Activated B cell treated with CpG ODN at 0.5 μM for 24 hours (primary cell): Measurements from ENCODE around the gene DUSP22. TPM values are rescaled to one million over a fixed set of nuclear protein-coding genes. Genes with fewer than 3 reads are reported as not detected.
A peak's percentile ranks its signal among the peaks of the same experiment; 100 is the strongest.
"Not testable (repeated sequence)": the region's sequence is repeated elsewhere in the genome, so short reads cannot be mapped to it uniquely, and the experiment has no call there.

Source experiments
- ATAC-seq: fragments of 200-7000 bp; cut with Tn5 transposase; one replicate; pipeline ENCODE4 v1.10.0; 2021; ENCODE audit warnings: low read depth, mild to moderate bottlenecking, moderate library complexity
- CTCF ChIA-PET: fragments of 350-600 bp; sonication (Branson Sonifier 250); formaldehyde crosslinking; loops from one replicate; lab custom pipeline; 2021; ENCODE audit warnings: antibody characterized with exemption; lab: Charles Lee
- POLR2A ChIA-PET: fragments of 350-600 bp; sonication (Branson Sonifier 250); formaldehyde crosslinking; loops from one replicate; lab custom pipeline; 2021; ENCODE audit warnings: antibody characterized with exemption; lab: Charles Lee
- DNase-seq: peaks from one replicate; pipeline ENCODE4 v3.0.0; 2022
- H3K27ac Mint-ChIP-seq: one replicate; pipeline ENCODE4 v1.8.0; 2020; ENCODE audit warnings: mixed read lengths
- H3K27me3 Mint-ChIP-seq: one replicate; pipeline ENCODE4 v1.8.0; 2021; ENCODE audit warnings: mixed read lengths
- H3K36me3 Mint-ChIP-seq: one replicate; pipeline ENCODE4 v1.8.0; 2021; ENCODE audit warnings: low read depth, mixed read lengths
- H3K4me1 Mint-ChIP-seq: one replicate; pipeline ENCODE4 v1.8.0; 2021; ENCODE audit warnings: mixed read lengths
- H3K4me3 Mint-ChIP-seq: one replicate; pipeline ENCODE4 v1.8.0; 2020; ENCODE audit warnings: mild to moderate bottlenecking, mixed read lengths
- H3K9me3 Mint-ChIP-seq: one replicate; pipeline ENCODE4 v1.8.0; 2020; ENCODE audit warnings: mixed read lengths
- intact Hi-C: fragments of 100-400 bp; cut with micrococcal nuclease; formaldehyde crosslinking; loops from one replicate; pipeline ENCODE4 v1.15.1; 2024
- total RNA-seq: library from RNA; stranded (reverse); gene quantifications from 2 replicates; pipeline ENCODE4 v1.2.3, GENCODE V29; 2022
- TF ChIP-seq, protein P1 (sequence below): fragments of 200-600 bp; IDR thresholded peaks from one replicate; pipeline ENCODE4 v1.8.0; 2022; ENCODE audit warnings: antibody characterized with exemption, mild to moderate bottlenecking

Gene DUSP22
- total RNA-seq, 1 donor from 2014 or later, result 153 TPM

DNA sequence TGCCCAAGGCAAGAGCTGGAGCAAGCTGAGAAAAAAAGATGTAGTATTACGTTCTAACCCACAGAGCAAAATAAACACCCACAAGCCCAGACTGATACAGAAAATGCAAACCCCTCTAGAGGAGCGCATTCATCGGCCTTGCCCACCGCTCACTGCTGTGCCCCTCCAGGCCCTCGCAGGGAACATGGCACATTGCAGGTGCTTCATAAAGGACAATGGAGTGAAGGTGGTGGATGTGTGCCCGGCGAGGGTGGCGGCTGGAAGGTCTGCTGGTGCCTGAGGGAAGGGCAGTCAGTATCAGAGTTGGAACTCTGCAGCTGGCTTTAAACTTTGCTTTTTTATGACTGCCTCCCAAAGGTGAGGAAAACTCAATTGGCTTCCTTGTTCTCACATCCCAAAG is 80.7 kb downstream of the DUSP22 start:
- Mint-ChIP-seq H3K4me3 (peak overlapping the region; percentile 49), H3K9me3 (no peaks in the 10 kb centered on the region), H3K36me3 (no peaks in the 10 kb centered on the region), H3K27ac (peak overlapping the region; percentile 43), H3K4me1 (peaks cover 37% of the 10 kb centered on the region), H3K27me3 (peaks cover 5% of the 10 kb centered on the region)
- POLR2A ChIA-PET, result interaction anchor here (0.7 to 2.9 kb wide), 7 partner anchors 19 to 86 kb away, joined by 3 to 17 read pairs (median 4); partner anchors contain the start of gene IRF4
- intact Hi-C loops, result no loop called here
- TF ChIP-seq, protein P1, sequence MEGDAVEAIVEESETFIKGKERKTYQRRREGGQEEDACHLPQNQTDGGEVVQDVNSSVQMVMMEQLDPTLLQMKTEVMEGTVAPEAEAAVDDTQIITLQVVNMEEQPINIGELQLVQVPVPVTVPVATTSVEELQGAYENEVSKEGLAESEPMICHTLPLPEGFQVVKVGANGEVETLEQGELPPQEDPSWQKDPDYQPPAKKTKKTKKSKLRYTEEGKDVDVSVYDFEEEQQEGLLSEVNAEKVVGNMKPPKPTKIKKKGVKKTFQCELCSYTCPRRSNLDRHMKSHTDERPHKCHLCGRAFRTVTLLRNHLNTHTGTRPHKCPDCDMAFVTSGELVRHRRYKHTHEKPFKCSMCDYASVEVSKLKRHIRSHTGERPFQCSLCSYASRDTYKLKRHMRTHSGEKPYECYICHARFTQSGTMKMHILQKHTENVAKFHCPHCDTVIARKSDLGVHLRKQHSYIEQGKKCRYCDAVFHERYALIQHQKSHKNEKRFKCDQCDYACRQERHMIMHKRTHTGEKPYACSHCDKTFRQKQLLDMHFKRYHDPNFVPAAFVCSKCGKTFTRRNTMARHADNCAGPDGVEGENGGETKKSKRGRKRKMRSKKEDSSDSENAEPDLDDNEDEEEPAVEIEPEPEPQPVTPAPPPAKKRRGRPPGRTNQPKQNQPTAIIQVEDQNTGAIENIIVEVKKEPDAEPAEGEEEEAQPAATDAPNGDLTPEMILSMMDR, result no peak
- DNase-seq (no peak), ATAC-seq (no peak)
- CTCF ChIA-PET, result interaction anchor here (0.7 to 1.4 kb wide), 2 partner anchors 35 to 145 kb away, joined by 3 read pairs; no protein-coding TSS in a partner anchor

DNA sequence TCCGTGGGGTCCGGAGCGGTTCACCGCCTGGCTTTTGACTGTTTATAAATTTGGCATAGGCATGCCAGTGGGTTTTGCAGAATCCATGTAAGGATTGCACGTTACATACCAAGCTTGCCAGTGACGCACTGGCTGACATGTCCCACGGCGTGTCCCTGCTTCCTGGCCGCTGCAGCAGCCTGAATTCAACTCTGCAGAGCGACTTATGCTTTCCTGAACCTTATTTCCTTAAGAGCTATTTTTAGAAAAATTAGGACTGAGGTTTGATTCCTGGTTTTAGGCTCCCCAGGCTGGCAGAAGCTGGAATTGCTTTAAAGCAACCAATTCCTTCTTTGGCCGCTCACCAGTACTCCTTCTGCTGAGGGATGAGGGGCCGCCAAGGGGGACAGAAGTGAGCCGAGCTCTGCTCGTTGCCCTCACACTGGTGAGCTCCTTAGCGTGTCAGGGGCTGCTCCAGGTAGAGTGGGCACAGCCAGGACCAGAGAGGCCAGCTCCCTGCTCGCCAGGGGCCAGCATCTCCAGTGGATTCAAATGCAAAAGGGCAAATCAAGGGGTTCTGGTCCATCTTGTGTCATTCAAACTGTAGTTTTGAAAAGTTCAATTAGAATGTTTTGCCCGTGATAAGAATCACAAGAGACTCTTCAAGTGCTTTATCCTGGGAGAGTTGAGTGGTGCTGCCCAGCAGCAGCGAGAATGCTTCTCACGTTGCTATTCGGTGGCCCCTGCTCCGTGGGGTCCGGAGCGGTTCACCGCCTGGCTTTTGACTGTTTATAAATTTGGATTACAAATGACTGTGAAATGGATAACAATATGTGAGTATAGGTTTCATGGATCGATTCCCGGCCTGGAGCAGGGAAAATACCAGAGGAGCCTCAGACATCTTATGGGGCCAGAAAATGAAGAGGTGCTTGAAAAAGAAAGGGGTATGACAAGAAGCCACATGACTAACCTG is 81.8 kb downstream of the DUSP22 start:
- Mint-ChIP-seq H3K36me3 (no peaks in the 10 kb centered on the region), H3K9me3 (no peaks in the 10 kb centered on the region), H3K27ac (peak overlapping the region; percentile 8), H3K4me3 (no peak overlapping the region), H3K27me3 (peaks cover 5% of the 10 kb centered on the region), H3K4me1 (peaks cover 48% of the 10 kb centered on the region)
- ChIA-PET POLR2A (interaction anchor here (1.1 to 2.9 kb wide), 3 partner anchors 18 to 30 kb away, joined by 4 to 17 read pairs (median 4); partner anchors contain the start of gene IRF4), CTCF (interaction anchor here (0.6 to 1.4 kb wide), 2 partner anchors 10 to 144 kb away, joined by 3 read pairs; no protein-coding TSS in a partner anchor)
- ATAC-seq, result no peak
- TF ChIP-seq, protein P1, result no peak
- intact Hi-C loops, result no loop called here
- no peak for DNase-seq

DNA sequence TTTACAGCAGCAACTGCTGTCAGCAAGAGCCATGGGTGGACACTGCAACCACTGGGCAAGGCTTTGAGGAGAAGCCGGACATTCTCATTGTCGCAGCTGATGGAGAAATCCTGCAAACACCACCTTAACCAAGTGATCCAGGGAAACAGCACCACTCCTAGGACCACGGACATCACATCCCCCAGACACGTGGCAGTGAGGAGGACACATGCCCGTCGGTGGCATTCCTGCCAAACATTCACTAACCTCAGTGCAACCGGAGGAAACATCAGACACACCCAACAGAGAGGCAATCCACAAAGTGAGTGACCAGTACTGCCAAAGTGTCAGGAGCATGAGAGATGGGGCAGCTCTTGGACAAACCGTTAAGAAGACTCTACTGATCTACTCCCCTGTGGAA is 82.7 kb downstream of the DUSP22 start:
- Mint-ChIP-seq H3K36me3 (no peaks in the 10 kb centered on the region), H3K27ac (no peak overlapping the region), H3K4me3 (no peak overlapping the region), H3K9me3 (no peaks in the 10 kb centered on the region), H3K27me3 (peaks cover 3% of the 10 kb centered on the region), H3K4me1 (peaks cover 57% of the 10 kb centered on the region)
- intact Hi-C loops, result no loop called here
- ChIA-PET CTCF (no interaction called here), POLR2A (interaction anchor here (1.7 kb wide), 1 partner anchor 25 kb away, joined by 5 read pairs; no protein-coding TSS in a partner anchor)
- ATAC-seq (no peak), DNase-seq (no peak)
- TF ChIP-seq, protein P1, result no peak

DNA sequence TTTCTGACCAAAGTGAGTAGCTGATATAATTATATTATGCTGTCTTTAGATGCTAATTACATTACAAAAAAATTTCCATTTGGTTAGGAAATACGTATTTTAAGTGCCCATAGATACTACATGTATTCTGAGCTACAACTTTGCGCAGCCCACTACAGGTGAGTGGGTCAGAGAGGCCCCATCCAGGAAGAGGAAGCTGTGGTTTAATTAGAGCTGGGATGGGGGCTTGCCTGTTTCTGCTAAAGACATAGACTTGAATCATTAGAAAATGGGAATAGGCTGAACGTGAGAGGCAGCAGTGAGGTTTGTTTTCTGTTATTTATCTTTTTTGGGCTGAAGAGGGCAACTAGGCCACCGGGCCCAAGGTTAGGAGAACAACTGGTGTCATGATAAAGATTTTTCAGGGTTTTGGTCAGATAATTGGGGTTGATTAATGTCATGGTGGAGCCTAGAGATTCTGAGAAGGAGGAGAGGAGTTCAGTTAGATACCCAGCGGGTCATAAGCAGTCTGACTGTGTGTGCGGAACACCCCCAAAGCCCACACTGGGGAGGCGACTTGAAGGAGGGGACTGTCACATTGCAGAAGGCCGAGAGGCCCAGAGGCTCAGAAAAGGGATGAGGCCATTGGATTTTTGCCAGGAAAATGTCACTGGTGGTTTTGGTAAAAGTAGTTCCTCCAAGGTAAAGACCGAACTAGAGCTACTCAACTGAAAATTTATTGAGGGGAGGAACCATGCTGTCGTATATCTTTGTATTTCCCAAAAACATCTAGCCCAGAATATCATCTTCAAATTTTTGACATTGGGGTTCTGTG is 84.7 kb downstream of the DUSP22 start:
- Mint-ChIP-seq H3K27ac (peak overlapping the region; percentile 67), H3K36me3 (no peaks in the 10 kb centered on the region), H3K9me3 (no peaks in the 10 kb centered on the region), H3K4me3 (peak overlapping the region; percentile 49), H3K4me1 (peaks cover 73% of the 10 kb centered on the region), H3K27me3 (no peaks in the 10 kb centered on the region)
- POLR2A ChIA-PET, result interaction anchor here (1.0 to 6.8 kb wide), 9 partner anchors 11 to 189 kb away, joined by 3 to 84 read pairs (median 5); partner anchors contain the start of gene IRF4
- CTCF ChIA-PET, result interaction anchor here (1.2 to 2.0 kb wide), 4 partner anchors 17 to 149 kb away, joined by 4 to 6 read pairs (median 4); no protein-coding TSS in a partner anchor
- ATAC-seq (peak; percentile 45), DNase-seq (no peak)
- intact Hi-C loops, result no loop called here
- TF ChIP-seq, protein P1, result no peak

DNA sequence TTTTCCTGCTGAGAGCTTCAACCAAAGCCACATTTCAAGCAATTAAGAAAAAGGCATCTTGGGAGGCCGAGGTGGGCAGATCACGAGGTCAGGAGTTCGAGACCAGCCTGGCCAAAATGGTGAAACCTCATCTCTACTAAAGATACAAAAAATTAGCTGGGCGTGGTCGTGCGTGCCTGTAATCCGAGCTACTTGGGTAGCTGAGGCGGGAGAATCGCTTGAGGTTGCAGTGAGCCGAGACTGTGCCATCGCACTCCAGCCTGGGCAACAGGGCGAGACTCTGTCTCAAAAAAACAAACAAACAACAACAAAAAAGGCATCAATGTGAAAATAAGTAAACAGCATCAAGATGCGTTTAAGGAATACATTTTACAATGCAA is 85.3 kb downstream of the DUSP22 start:
- H3K9me3 Mint-ChIP-seq, ATAC-seq, DNase-seq, H3K4me3 Mint-ChIP-seq, H3K27me3 Mint-ChIP-seq, H3K36me3 Mint-ChIP-seq: not testable (repeated sequence)
- intact Hi-C loops, result loop anchor here (1.0 to 2.0 kb wide), 5 partner anchors 14 to 61 kb away; partner anchors contain the start of gene IRF4
- ChIA-PET POLR2A (interaction anchor here (1.0 to 6.8 kb wide), 4 partner anchors 14 to 189 kb away, joined by 3 to 84 read pairs (median 5); partner anchors contain the start of gene IRF4), CTCF (interaction anchor here (1.2 to 1.4 kb wide), 2 partner anchors 17 to 65 kb away, joined by 4 read pairs; no protein-coding TSS in a partner anchor)
- H3K27ac Mint-ChIP-seq, result peak overlapping the region; percentile 67
- peaks cover 69% of the 10 kb centered on the region for H3K4me1 Mint-ChIP-seq
